HCT116 (cell line): ENCODE results near the gene KY. TPM values are rescaled to one million over a fixed set of nuclear protein-coding genes. Genes with fewer than 3 reads are reported as not detected.

Experiments
- ATAC-seq: fragments of 200-7000 bp; cut with Tn5 transposase; 2 replicates; pipeline ENCODE4 v1.9.1; 2020; ENCODE audit warnings: mild to moderate bottlenecking, moderate library complexity
- BruUV-seq: library from RNA; stranded (reverse); fragments of 400-500 nt; replicated peaks from 2 replicates; lab custom pipeline; 2021; lab: Mats Ljungman, UMichigan
- CTCF ChIA-PET: fragments of 300-600 bp; sonication (Branson Sonifier 250); formaldehyde crosslinking; loops from one replicate; lab custom pipeline; 2021; ENCODE audit warnings: antibody characterized with exemption; lab: Charles Lee
- POLR2A ChIA-PET: fragments of 300-600, 350-600 bp; sonication (Branson Sonifier 250); formaldehyde crosslinking; loops from one replicate; lab custom pipeline; 2021; ENCODE audit warnings: antibody characterized with exemption; lab: Charles Lee
- RAD21 ChIA-PET, 2 experiments: fragments of 300-600 bp; sonication (Branson Sonifier 250); formaldehyde crosslinking; loops; one replicate each; lab custom pipeline; 2023; ENCODE audit warnings: low total read pairs in 2 of 2; ENCODE audit not compliant: uncharacterized antibody in 2 of 2, unreplicated experiment in 2 of 2, low non-redundant PET in 1 of 2; lab: Charles Lee
- DNase-seq: peaks from one replicate; pipeline ENCODE4 v3.0.0-alpha.2; 2010; ENCODE audit warnings: low read depth, low spot score
- H2AFZ ChIP-seq: fragments of 200-600 bp; shearing (Covaris generic), sonication (generic); 2 replicates; pipeline ENCODE4 v1.6.1; 2017; ENCODE audit warnings: low read depth, mixed run types, mixed read lengths, antibody characterized with exemption, low read length; ENCODE audit not compliant: poor library complexity, severe bottlenecking
- H3K27ac ChIP-seq: 2 replicates; pipeline ENCODE4 v1.5.1; 2012; ENCODE audit warnings: low read depth, low read length
- H3K27me3 ChIP-seq: fragments of 200-600 bp; sonication (generic); 2 replicates; pipeline ENCODE4 v1.6.1; 2016; ENCODE audit warnings: mixed run types, low read length, mixed read lengths; ENCODE audit not compliant: insufficient read depth
- H3K36me3 ChIP-seq, 2 experiments: fragments of 200-500 bp in 1 of 2; fragments of 200-600 bp in 1 of 2; sonication (Bioruptor generic) in 1 of 2; sonication (generic) in 1 of 2; 2 replicates each; pipeline versions ENCODE4 v1.5.1 to v1.6.1; 2014 to 2016; ENCODE audit warnings: low read length in 2 of 2, inconsistent platforms in 1 of 2, mixed read lengths in 1 of 2, mixed run types in 1 of 2; ENCODE audit not compliant: insufficient read depth in 2 of 2, control insufficient read depth in 1 of 2
- H3K4me1 ChIP-seq, 2 experiments: fragments of 200-600 bp in 1 of 2; sonication (generic) in 1 of 2; 2 replicates each; pipeline versions ENCODE4 v1.5.1 to v1.6.1; 2012 to 2017; ENCODE audit warnings: low read length in 2 of 2, inconsistent platforms in 1 of 2, mild to moderate bottlenecking in 1 of 2, mixed read lengths in 1 of 2, mixed run types in 1 of 2, moderate library complexity in 1 of 2; ENCODE audit not compliant: insufficient read depth in 2 of 2, control insufficient read depth in 1 of 2
- H3K4me2 ChIP-seq: fragments of 200-600 bp; sonication (generic); 2 replicates; pipeline ENCODE4 v1.6.1; 2017; ENCODE audit warnings: mixed run types, low read length, mixed read lengths
- H3K4me3 ChIP-seq, 2 experiments: fragments of 200-600 bp in 1 of 2; sonication (generic) in 1 of 2; replicated peaks in 1 of 2; 2 replicates each; pipeline ENCODE4 v1.5.1; 2011 to 2016; ENCODE audit warnings: low read length in 2 of 2, control low read depth in 1 of 2, low read depth in 1 of 2, mild to moderate bottlenecking in 1 of 2, mixed read lengths in 1 of 2, mixed run types in 1 of 2
- H3K79me2 ChIP-seq: fragments of 200-600 bp; sonication (generic); 2 replicates; pipeline ENCODE4 v1.6.1; 2017; ENCODE audit warnings: mild to moderate bottlenecking, mixed run types, low read length, moderate library complexity, mixed read lengths; ENCODE audit not compliant: insufficient read depth
- H3K9ac ChIP-seq: fragments of 200-600 bp; sonication (generic); 2 replicates; pipeline ENCODE4 v1.6.1; 2016; ENCODE audit warnings: low read length, mixed read lengths
- H3K9me2 ChIP-seq: fragments of 200-600 bp; sonication (generic), shearing (Covaris generic); 2 replicates; pipeline ENCODE4 v1.6.1; 2017; ENCODE audit warnings: mixed run types, mild to moderate bottlenecking, moderate library complexity; ENCODE audit not compliant: insufficient read depth
- H3K9me3 ChIP-seq, 2 experiments: fragments of 200-500 bp in 1 of 2; fragments of 200-600 bp in 1 of 2; sonication (Bioruptor generic) in 1 of 2; sonication (generic) in 1 of 2; 2 replicates each; pipeline ENCODE4 v1.6.1; 2014 to 2017; ENCODE audit warnings: low read length in 2 of 2, mixed read lengths in 2 of 2, inconsistent platforms in 1 of 2, low read depth in 1 of 2, mild to moderate bottlenecking in 1 of 2, mixed run types in 1 of 2, moderate library complexity in 1 of 2; ENCODE audit not compliant: control insufficient read depth in 1 of 2, insufficient read depth in 1 of 2
- H4K20me1 ChIP-seq: fragments of 200-600 bp; sonication (generic), shearing (Covaris generic); 2 replicates; pipeline ENCODE4 v1.6.1; 2017; ENCODE audit warnings: mixed run types, mild to moderate bottlenecking, moderate library complexity; ENCODE audit not compliant: insufficient read depth
- ATF3 ChIP-seq: IDR thresholded peaks from 2 replicates; pipeline ENCODE4 v1.6.1; 2012
- FOSL1 ChIP-seq: IDR thresholded peaks from 2 replicates; pipeline ENCODE4 v1.6.1; 2012; ENCODE audit warnings: low read depth
- JUND ChIP-seq: IDR thresholded peaks from 2 replicates; pipeline ENCODE4 v1.6.1; 2012
- POLR2AphosphoS5 ChIP-seq: IDR thresholded peaks from 2 replicates; pipeline ENCODE4 v1.6.1; 2011; ENCODE audit warnings: mild to moderate bottlenecking, low read depth, low read length, moderate library complexity
- RAD21 ChIP-seq: IDR thresholded peaks from 2 replicates; pipeline ENCODE4 v1.6.1; 2012; ENCODE audit warnings: low read depth, mild to moderate bottlenecking
- SIN3A ChIP-seq: IDR thresholded peaks from 2 replicates; pipeline ENCODE4 v1.6.1; 2012; ENCODE audit warnings: low read depth
- SRF ChIP-seq: IDR thresholded peaks from 2 replicates; pipeline ENCODE4 v1.6.1; 2012; ENCODE audit warnings: low read depth
- TCF7L2 ChIP-seq: IDR thresholded peaks from 2 replicates; pipeline ENCODE4 v1.7.0; 2011; ENCODE audit warnings: borderline replicate concordance, inconsistent platforms; ENCODE audit not compliant: insufficient read depth, insufficient read length; ENCODE audit errors: extremely low read depth
- YY1 ChIP-seq: IDR thresholded peaks from 2 replicates; pipeline ENCODE4 v1.6.1; 2011; ENCODE audit warnings: low read length, low read depth, moderate library complexity, mild to moderate bottlenecking; ENCODE audit not compliant: insufficient replicate concordance; ENCODE audit errors: extremely low read depth
- ZFX ChIP-seq: fragments of 450-650 bp; IDR thresholded peaks from 2 replicates; pipeline ENCODE4 v1.6.1; 2017
- ZNF274 ChIP-seq: fragments of 200-500 bp; sonication (Bioruptor generic); IDR thresholded peaks from 2 replicates; pipeline ENCODE4 v1.6.1; 2014; ENCODE audit warnings: mild to moderate bottlenecking, low read depth, low read length, inconsistent platforms
- intact Hi-C: fragments of 100-400 bp; cut with micrococcal nuclease; formaldehyde crosslinking; loops from 2 replicates; pipeline ENCODE4 v1.10.0; 2022
- total RNA-seq: library from RNA; stranded (reverse); gene quantifications from one replicate; pipeline ENCODE4 v1.2.1, GENCODE V29; 2021; ENCODE audit not compliant: unreplicated experiment
- TF ChIP-seq, protein P1 (sequence below): IDR thresholded peaks from 2 replicates; pipeline ENCODE4 v1.6.1; 2012
- TF ChIP-seq, protein P2 (sequence below): IDR thresholded peaks from 2 replicates; pipeline ENCODE4 v1.6.1; 2012; ENCODE audit warnings: low read depth
- TF ChIP-seq, protein P3 (sequence below), 3 experiments: fragments of 200-600 bp in 1 of 3; sonication (generic) in 1 of 3; IDR thresholded peaks in 2 of 3; conservative IDR thresholded peaks in 1 of 3; 2 replicates each; pipeline ENCODE4 v1.5.1; 2012 to 2017; ENCODE audit warnings: low read depth in 2 of 3, low read length in 2 of 3, antibody characterized with exemption in 1 of 3, borderline replicate concordance in 1 of 3, control low read depth in 1 of 3, mild to moderate bottlenecking in 1 of 3, mixed read lengths in 1 of 3, mixed run types in 1 of 3, moderate library complexity in 1 of 3; ENCODE audit not compliant: insufficient read depth in 1 of 3

The KY gene
- total RNA-seq, 1 experiment from 2014 or later, result not detected

DNA sequence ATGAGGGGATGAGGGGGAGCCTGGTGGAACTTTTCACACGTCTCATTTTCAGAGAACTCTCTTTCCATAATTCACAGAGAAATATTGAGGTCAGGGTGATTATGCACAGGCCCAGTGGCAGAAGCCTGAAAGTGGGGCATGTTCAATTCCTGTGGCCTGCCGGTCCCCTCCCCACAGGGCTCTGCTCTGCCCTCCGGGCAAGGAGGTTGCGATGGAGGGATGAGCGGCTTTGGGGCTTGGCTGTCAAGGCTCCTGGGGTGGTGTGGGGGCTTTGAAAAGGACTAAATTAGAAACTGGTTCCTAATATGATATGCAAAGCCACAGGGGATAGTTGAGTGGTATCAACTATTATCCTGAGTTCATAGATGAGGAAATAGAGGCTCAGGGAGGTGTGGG is 9.2 kb upstream of the KY start:
- POLR2A ChIA-PET, result no interaction called here
- no peak overlapping the region for H3K27ac ChIP-seq
- no peak for ATAC-seq
- H3K9me3 ChIP-seq, result no peaks in the 10 kb centered on the region
- H3K9ac ChIP-seq, result no peak overlapping the region
- H3K4me1 ChIP-seq, result no peaks in the 10 kb centered on the region
- intact Hi-C loops, result no loop called here
- CTCF ChIA-PET, result no interaction called here
- no peak overlapping the region for H3K4me2 ChIP-seq
- no peak overlapping the region for H2AFZ ChIP-seq
- no TSS peak for BruUV-seq
- TF ChIP-seq YY1, result no peak
- no peaks in the 10 kb centered on the region for H3K36me3 ChIP-seq
- H3K9me2 ChIP-seq, result no peaks in the 10 kb centered on the region
- no peak for DNase-seq
- peaks cover 10% of the 10 kb centered on the region; the same call in 1 of the 2 replicates for H3K27me3 ChIP-seq
- H3K4me3 ChIP-seq, result no peak overlapping the region
- RAD21 ChIA-PET, result no interaction called here
- H3K79me2 ChIP-seq, result no peaks in the 10 kb centered on the region
- H4K20me1 ChIP-seq, result no peaks in the 10 kb centered on the region

- Histone ChIP-seq H4K20me1 (no peaks in the 10 kb centered on the region), H3K36me3 (no peaks in the 10 kb centered on the region), H3K79me2 (no peaks in the 10 kb centered on the region), H3K9ac (no peak overlapping the region), H3K27me3 (peaks cover 13% of the 10 kb centered on the region; the same call in 1 of the 2 replicates), H3K9me3 (no peaks in the 10 kb centered on the region), H3K4me1 (no peaks in the 10 kb centered on the region), H3K4me3 (no peak overlapping the region), H3K9me2 (no peaks in the 10 kb centered on the region), H3K27ac (no peak overlapping the region), H3K4me2 (no peak overlapping the region)
- ChIA-PET RAD21 (no interaction called here), CTCF (no interaction called here)
- no TSS peak for BruUV-seq
- no peak for ATAC-seq
- intact Hi-C loops, result no loop called here
- DNase-seq, result no peak
- no peak for TF ChIP-seq ZFX
- TF ChIP-seq FOSL1, result no peak
- TF ChIP-seq, protein P1, sequence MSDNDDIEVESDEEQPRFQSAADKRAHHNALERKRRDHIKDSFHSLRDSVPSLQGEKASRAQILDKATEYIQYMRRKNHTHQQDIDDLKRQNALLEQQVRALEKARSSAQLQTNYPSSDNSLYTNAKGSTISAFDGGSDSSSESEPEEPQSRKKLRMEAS, result no peak
- TF ChIP-seq SIN3A, result no peak
- TF ChIP-seq, protein P2, sequence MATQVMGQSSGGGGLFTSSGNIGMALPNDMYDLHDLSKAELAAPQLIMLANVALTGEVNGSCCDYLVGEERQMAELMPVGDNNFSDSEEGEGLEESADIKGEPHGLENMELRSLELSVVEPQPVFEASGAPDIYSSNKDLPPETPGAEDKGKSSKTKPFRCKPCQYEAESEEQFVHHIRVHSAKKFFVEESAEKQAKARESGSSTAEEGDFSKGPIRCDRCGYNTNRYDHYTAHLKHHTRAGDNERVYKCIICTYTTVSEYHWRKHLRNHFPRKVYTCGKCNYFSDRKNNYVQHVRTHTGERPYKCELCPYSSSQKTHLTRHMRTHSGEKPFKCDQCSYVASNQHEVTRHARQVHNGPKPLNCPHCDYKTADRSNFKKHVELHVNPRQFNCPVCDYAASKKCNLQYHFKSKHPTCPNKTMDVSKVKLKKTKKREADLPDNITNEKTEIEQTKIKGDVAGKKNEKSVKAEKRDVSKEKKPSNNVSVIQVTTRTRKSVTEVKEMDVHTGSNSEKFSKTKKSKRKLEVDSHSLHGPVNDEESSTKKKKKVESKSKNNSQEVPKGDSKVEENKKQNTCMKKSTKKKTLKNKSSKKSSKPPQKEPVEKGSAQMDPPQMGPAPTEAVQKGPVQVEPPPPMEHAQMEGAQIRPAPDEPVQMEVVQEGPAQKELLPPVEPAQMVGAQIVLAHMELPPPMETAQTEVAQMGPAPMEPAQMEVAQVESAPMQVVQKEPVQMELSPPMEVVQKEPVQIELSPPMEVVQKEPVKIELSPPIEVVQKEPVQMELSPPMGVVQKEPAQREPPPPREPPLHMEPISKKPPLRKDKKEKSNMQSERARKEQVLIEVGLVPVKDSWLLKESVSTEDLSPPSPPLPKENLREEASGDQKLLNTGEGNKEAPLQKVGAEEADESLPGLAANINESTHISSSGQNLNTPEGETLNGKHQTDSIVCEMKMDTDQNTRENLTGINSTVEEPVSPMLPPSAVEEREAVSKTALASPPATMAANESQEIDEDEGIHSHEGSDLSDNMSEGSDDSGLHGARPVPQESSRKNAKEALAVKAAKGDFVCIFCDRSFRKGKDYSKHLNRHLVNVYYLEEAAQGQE, result no peak
- no peak for TF ChIP-seq ATF3
- no peak for TF ChIP-seq SRF
- TF ChIP-seq ZNF274, result no peak
- no peak for TF ChIP-seq POLR2AphosphoS5
- TF ChIP-seq, protein P3, sequence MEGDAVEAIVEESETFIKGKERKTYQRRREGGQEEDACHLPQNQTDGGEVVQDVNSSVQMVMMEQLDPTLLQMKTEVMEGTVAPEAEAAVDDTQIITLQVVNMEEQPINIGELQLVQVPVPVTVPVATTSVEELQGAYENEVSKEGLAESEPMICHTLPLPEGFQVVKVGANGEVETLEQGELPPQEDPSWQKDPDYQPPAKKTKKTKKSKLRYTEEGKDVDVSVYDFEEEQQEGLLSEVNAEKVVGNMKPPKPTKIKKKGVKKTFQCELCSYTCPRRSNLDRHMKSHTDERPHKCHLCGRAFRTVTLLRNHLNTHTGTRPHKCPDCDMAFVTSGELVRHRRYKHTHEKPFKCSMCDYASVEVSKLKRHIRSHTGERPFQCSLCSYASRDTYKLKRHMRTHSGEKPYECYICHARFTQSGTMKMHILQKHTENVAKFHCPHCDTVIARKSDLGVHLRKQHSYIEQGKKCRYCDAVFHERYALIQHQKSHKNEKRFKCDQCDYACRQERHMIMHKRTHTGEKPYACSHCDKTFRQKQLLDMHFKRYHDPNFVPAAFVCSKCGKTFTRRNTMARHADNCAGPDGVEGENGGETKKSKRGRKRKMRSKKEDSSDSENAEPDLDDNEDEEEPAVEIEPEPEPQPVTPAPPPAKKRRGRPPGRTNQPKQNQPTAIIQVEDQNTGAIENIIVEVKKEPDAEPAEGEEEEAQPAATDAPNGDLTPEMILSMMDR (IDR thresholded peaks at IDR 0.05 in 2 of 3, conservative IDR thresholded peaks at IDR 0.05 in 1 of 3; ENCODE audit: borderline replicate concordance in 1 of 3, insufficient read depth in 1 of 3, low read depth in 2 of 3, low read length in 2 of 3), result no peak
- no peak for TF ChIP-seq RAD21
- TF ChIP-seq TCF7L2, result no peak
- no peak for TF ChIP-seq JUND
- TF ChIP-seq, all 23 proteins: peak for 0
- POLR2A ChIA-PET, result no interaction called here
- H2AFZ ChIP-seq, result no peak overlapping the region
Measured at GRCh38 chr3:134659391-134660045, 8.7 kb upstream of the KY start.
